Inflammatory macrophage (primary cell): ENCODE measurements around the gene LTA.

ENCODE experiments used
- DNase-seq, 2 donors: peaks; one replicate each; pipeline ENCODE4 v3.0.0-alpha.2; 2020 to 2022

LTA gene

DNA sequence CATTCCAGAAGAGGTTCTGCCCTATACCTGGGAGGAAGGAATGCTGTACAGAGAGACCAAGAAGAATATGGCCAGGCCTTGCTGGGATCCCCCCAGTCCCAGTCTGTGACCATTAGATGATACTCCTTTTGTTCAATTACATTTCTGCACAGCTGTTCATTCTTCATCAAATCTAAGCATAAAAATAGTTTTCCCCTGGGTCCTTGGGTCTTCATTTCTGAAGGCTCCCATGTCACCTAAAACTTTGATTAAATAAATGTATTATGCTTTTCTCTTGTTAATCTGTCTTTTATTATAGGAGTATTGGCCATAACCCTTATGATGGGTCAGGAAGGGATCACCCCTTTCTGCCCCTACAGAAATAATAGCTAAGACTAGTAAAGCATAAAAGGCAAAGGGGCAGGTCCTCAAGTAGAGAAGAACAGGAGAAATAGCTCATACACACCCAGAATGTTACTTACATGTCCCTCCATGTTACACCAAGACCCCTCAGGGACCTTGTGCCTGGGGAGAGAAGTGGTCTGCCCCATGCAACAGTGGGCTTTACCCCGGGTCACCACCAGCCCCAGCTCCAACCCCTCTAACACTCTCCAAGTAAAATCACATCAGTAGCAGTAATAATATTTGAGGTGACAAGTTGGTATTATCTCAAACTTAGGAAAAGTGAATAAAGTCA lies 2.1 kb upstream of the LTA start:
- DNase-seq: no peak

DNA sequence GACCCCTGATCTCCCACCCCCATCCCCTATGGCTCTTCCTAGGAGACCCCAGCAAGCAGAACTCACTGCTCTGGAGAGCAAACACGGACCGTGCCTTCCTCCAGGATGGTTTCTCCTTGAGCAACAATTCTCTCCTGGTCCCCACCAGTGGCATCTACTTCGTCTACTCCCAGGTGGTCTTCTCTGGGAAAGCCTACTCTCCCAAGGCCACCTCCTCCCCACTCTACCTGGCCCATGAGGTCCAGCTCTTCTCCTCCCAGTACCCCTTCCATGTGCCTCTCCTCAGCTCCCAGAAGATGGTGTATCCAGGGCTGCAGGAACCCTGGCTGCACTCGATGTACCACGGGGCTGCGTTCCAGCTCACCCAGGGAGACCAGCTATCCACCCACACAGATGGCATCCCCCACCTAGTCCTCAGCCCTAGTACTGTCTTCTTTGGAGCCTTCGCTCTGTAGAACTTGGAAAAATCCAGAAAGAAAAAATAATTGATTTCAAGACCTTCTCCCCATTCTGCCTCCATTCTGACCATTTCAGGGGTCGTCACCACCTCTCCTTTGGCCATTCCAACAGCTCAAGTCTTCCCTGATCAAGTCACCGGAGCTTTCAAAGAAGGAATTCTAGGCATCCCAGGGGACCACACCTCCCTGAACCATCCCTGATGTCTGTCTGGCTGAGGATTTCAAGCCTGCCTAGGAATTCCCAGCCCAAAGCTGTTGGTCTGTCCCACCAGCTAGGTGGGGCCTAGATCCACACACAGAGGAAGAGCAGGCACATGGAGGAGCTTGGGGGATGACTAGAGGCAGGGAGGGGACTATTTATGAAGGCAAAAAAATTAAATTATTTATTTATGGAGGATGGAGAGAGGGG lies 1.4 kb downstream of the LTA start:
- no peak for DNase-seq

DNA sequence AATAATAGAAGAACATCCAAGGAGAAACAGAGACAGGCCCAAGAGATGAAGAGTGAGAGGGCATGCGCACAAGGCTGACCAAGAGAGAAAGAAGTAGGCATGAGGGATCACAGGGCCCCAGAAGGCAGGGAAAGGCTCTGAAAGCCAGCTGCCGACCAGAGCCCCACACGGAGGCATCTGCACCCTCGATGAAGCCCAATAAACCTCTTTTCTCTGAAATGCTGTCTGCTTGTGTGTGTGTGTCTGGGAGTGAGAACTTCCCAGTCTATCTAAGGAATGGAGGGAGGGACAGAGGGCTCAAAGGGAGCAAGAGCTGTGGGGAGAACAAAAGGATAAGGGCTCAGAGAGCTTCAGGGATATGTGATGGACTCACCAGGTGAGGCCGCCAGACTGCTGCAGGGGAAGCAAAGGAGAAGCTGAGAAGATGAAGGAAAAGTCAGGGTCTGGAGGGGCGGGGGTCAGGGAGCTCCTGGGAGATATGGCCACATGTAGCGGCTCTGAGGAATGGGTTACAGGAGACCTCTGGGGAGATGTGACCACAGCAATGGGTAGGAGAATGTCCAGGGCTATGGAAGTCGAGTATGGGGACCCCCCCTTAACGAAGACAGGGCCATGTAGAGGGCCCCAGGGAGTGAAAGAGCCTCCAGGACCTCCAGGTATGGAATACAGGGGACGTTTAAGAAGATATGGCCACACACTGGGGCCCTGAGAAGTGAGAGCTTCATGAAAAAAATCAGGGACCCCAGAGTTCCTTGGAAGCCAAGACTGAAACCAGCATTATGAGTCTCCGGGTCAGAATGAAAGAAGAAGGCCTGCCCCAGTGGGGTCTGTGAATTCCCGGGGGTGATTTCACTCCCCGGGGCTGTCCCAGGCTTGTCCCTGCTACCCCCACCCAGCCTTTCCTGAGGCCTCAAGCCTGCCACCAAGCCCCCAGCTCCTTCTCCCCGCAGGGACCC lies 2.3 kb downstream of the LTA start:
- DNase-seq: no peak

DNA sequence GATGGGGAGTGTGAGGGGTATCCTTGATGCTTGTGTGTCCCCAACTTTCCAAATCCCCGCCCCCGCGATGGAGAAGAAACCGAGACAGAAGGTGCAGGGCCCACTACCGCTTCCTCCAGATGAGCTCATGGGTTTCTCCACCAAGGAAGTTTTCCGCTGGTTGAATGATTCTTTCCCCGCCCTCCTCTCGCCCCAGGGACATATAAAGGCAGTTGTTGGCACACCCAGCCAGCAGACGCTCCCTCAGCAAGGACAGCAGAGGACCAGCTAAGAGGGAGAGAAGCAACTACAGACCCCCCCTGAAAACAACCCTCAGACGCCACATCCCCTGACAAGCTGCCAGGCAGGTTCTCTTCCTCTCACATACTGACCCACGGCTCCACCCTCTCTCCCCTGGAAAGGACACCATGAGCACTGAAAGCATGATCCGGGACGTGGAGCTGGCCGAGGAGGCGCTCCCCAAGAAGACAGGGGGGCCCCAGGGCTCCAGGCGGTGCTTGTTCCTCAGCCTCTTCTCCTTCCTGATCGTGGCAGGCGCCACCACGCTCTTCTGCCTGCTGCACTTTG lies 3.3 kb downstream of the LTA start, which contains the start of gene TNF:
Gene TNF (plus strand): TSS at position 231 of the 567 bp plus-strand sequence. CDS start 177 bp downstream, at position 408.
- DNase-seq: peak; percentile 92 to 93

DNA sequence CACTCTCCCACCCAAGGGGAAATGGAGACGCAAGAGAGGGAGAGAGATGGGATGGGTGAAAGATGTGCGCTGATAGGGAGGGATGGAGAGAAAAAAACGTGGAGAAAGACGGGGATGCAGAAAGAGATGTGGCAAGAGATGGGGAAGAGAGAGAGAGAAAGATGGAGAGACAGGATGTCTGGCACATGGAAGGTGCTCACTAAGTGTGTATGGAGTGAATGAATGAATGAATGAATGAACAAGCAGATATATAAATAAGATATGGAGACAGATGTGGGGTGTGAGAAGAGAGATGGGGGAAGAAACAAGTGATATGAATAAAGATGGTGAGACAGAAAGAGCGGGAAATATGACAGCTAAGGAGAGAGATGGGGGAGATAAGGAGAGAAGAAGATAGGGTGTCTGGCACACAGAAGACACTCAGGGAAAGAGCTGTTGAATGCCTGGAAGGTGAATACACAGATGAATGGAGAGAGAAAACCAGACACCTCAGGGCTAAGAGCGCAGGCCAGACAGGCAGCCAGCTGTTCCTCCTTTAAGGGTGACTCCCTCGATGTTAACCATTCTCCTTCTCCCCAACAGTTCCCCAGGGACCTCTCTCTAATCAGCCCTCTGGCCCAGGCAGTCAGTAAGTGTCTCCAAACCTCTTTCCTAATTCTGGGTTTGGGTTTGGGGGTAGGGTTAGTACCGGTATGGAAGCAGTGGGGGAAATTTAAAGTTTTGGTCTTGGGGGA lies 4.0 kb downstream of the LTA start:
- DNase-seq: no peak

DNA sequence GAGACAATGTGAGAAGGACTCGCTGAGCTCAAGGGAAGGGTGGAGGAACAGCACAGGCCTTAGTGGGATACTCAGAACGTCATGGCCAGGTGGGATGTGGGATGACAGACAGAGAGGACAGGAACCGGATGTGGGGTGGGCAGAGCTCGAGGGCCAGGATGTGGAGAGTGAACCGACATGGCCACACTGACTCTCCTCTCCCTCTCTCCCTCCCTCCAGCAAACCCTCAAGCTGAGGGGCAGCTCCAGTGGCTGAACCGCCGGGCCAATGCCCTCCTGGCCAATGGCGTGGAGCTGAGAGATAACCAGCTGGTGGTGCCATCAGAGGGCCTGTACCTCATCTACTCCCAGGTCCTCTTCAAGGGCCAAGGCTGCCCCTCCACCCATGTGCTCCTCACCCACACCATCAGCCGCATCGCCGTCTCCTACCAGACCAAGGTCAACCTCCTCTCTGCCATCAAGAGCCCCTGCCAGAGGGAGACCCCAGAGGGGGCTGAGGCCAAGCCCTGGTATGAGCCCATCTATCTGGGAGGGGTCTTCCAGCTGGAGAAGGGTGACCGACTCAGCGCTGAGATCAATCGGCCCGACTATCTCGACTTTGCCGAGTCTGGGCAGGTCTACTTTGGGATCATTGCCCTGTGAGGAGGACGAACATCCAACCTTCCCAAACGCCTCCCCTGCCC lies 4.9 kb downstream of the LTA start:
- no peak for DNase-seq

DNA sequence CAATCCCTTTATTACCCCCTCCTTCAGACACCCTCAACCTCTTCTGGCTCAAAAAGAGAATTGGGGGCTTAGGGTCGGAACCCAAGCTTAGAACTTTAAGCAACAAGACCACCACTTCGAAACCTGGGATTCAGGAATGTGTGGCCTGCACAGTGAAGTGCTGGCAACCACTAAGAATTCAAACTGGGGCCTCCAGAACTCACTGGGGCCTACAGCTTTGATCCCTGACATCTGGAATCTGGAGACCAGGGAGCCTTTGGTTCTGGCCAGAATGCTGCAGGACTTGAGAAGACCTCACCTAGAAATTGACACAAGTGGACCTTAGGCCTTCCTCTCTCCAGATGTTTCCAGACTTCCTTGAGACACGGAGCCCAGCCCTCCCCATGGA lies 5.5 kb downstream of the LTA start:
- DNase-seq: no peak

DNA sequence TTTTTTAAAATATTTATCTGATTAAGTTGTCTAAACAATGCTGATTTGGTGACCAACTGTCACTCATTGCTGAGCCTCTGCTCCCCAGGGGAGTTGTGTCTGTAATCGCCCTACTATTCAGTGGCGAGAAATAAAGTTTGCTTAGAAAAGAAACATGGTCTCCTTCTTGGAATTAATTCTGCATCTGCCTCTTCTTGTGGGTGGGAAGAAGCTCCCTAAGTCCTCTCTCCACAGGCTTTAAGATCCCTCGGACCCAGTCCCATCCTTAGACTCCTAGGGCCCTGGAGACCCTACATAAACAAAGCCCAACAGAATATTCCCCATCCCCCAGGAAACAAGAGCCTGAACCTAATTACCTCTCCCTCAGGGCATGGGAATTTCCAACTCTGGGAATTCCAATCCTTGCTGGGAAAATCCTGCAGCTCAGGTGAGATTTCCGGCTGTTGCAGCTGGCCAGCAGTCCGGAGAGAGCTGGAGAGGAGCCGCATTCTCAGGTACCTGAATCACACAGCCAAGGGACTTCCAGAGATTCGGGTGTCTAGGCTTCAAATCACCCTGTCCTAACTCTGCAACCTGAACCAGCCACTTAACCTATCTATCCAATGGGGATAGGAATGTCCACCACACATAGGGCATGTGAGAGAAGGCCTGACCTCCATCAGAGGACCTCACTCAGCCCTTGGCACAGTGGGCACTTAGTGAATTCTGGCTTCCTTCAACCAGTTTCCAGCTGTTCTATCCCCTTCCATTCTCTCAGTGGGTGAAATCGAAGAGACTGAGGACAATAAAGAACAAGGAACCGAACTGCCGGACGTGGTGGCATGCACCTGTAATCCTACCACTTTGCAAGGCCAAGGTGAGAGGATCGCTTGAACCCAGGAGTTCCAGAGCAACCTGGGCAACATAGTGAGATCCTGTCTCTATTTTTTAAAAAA lies 6.4 kb downstream of the LTA start:
- no peak for DNase-seq

DNA sequence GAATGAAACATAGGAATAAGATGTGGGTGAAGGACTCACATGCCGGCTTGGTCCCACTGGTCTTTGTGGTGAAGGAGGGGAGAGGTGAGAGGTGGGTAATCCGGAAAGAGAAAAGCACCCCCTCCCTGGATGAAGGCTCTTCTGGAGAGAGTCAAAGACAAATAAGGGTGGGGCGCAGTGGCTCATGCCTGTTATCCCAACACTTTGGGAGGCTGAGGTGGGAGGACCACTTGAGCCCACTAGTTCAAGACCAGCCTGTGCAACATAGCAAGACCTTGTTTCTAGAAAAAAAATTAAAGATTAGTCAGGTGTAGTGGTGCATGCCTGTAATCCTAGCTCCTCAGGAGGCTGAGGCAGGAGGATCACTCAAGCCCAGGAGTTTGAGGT lies 7.0 kb downstream of the LTA start:
- DNase-seq: no peak

DNA sequence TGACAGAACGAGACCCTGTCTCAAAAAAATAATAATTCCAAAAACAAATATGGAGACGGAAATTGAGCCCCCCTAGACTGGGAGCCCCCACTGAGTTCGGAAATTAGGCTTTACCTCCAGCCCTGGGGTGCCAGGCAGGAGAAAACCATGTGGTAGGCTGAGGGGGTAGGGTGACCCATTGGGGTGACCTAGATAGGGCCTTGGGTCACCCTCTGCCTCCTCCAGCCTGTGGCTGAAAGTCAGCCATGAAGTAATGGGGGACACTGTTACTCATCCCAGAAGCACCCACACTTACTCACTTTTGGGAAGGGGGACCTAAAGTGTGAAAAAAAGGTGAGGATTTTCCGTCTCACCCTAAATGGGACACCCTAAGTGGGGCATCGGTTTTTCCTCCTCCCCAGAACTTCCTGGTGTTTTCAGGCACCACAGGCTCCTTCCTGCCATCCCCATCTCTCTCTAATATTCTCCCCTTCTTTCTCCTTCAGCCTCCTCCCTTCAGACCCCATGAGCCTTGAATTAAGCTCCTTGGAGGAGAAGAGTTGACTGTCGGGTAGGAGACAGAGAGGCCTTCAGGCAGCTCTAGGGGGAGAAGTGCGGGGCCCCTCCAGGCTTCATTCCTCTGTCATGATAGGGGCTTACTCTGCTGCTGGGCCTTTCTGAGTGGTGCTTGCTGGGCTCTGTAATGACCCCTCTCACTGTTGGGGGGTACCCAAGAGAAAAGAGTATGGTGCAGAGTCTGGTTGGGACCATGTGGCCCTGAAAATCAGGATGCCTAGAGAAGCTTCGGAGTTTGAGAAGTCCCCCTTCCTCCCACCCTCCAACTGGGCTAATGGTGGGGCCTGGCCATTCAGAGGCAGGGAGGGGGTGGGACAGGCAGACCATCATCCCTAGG lies 7.7 kb downstream of the LTA start:
- no peak for DNase-seq

DNA sequence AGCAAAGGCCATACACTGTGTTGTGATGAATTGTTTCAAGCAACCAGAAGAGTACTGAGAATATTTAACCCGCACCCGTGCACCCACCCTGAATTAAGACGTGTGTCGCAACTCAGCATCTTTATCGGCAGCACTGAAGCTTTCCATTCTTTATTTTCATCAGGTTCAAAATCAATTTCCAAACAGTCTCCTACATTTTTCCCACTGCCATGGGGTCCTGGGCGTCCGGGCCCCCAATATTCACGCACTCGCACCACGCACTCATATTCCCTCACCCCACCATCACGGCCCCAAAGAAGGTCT lies 8.3 kb downstream of the LTA start:
- DNase-seq: no peak

DNA sequence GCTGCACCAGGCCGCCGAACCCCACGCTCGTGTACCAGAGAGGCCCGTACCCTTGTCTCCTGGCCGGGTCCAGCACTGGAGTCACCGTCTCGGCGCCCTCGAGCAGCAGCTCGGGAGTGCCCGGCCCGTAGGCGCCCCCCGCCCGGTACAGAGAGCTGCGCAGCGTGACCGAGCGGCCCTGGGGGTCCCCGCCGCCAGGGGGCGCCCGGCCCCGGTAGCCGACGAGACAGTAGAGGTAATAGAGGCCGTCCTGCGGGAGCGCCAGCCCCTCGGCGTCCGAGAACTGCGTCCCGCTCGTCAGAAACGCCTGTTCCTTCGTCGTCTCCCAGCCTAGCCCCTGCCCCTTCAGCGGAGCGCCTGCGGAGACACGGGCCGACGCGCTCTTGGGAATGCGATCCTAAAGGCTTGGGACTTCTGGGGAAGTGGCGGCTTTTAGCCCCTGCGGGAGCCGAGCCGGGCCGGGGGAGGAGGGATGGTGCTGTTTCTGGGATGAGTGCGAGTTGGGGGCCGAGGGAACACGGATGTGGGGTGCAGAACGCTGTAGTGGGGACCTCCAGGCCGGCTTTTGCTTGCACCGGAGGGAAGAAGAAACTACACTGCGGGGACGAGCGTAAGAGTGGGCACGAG lies 8.8 kb downstream of the LTA start:
- DNase-seq: peak; percentile 74 to 82

DNA sequence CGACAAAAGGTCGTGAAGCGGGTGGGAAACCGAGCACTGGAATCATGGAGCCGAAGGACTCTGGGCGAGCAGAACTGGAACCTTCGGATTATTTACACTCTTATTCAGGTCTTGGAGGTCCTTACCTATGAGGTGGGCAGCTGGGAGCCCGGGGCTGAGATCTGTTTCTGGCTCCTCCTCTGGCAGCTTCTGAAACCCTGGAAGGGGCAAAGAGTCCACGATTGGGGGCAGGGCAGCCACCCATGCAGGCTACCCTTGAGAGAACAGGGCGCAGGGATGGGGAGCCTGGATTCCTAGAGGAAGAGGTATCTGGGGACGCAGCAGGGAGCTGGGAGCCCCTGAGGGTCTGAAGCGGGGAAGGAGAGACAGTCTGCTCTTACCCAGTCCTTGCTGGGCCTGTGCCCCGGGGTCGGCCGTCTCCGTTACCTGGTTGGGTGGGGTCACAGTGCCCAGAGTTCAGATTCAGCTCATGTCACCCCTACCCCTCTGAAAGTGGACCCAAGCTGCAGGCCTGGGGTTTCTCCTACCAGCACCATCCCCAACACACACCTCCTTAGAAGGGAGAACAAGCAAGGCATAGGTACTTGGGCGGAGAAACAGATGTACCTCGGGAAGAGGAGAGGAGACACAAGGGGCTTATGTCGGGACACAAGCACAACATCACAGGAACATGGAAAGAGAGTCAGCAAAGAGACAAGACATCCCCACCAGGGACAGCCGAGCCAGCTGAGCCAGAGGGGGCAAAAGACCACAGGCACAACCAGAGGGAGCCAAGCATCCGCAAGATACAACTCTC lies 9.5 kb downstream of the LTA start:
- DNase-seq: no peak

DNA sequence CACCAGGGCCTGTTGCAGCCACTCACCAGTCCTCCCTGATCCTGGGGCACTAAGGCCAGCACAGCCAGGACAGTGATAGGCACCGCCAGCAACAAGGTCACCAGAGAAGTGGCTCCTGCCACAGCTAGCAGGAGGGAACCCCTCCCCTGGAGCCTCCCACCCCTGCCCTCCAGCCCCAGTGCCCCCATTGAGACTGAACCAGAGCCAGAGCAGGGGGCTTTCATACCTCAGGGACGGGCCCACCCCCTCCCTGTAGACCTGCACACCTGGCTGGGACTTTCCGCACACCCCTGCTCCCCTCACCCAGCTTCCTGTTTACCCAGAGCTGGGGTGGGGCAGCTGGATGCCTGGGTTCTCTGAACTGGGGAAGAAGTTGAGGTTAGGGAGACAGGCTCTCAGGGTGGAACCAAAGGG lies 10.1 kb downstream of the LTA start, which contains the start of gene LTB:
Gene LTB (minus strand): TSS at position 195 of the 414 bp plus-strand sequence. CDS start 7 bp downstream, at position 188.
- no peak for DNase-seq

DNA sequence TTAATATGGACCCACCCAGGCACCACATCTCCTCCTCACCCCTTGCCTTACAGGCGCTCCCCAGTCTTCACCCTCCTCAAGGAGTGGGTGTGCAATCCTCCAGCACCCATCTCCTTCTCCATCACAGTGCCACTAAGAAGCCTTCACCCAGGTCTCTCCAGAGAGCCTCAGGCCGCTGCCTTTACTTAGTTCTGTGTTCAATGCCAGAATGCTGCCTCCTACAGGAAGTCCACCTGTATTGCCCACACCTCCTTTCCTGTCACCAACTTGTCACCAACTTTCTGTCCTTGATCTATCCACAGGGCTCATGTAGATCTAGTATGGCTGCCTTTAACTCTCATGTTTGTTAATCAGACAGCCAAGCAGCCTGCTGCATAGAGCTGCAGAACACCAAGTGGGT lies 13.4 kb downstream of the LTA start:
- DNase-seq: peak; percentile 27 to 34

DNA sequence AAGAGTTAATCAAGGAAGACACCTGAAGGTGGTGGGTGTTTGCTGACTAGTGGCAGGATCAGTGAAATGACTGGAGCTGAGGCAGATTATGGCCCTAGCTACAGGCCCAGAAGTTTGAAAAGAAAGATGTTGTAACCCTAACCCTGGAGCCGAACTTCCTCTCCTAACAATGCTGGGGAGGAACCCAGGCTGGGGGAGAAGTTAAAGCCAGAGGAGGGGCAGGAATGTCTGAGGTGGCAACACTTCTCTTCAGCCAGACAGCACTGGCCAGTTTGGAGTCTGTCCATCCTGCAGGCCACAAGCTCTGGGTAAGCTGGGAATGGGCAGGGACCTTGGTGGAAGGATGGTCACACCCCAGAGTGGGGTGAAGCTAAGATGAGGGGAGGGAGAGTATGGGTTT lies 13.9 kb downstream of the LTA start, which contains the start of gene LST1:
Gene LST1 (plus strand): TSS at position 270 of the 400 bp plus-strand sequence. CDS start 1,023 bp downstream, outside the sequence.
- peak; percentile 85 to 91 for DNase-seq

DNA sequence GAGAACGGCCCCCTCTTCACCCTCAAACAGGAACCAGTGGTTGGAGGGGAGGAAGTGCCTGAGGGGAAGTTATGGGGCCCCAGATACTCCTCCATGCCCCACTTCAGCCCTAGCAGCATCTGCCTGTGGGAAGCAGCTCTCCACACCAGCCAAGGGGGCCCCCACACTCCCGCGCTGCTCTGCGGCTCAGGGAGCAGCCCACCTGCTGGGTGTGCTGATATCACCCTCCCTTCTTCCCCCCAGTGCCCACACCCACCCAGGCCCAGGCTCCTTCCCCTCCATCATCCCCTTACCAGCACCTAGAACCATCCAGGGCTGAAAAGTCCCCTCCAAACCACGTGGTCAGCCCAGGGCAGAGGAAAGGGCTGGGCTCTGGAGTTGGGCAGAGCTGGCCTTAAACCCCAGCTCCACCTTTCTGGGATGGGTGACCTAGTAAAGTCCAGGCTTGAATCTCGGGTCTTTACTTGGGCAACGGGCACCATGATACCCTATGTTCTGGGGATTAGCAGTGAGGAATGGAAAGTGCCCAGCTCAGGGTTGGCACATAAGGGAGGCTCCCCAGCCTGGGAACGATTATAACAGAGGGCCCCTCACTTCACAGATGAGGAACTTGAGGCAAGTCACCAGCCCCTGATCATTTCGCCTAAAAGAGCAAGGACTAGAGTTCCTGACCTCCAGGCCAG lies 14.7 kb downstream of the LTA start:
- DNase-seq: peak; percentile 79 to 83
